Measurements from ENCODE around the gene SLC37A4. TPM values are rescaled to one million over a fixed set of nuclear protein-coding genes. Genes with fewer than 3 reads are reported as not detected.

SLC37A4 gene
- total and polyA plus RNA-seq, 2 of the 8 experiments (the other 6 are each of a cell fraction or from before 2014, with no cell fraction given), result 35.1 to 91.9 TPM

DNA sequence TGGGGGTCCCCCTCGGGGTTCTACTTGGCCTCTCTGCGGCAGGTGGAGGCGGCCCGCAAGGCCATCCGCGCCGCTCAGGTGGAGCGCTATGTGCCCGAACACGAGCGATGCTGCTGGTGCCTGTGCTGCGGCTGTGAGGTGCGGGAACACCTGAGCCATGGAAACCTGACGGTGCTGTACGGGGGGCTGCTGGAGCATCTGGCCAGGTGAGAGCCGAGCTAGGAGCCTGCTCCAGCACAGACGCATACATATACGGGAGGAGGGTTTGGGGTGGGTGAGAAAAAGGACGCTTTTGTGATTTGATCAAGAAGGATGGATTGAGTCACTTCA, 32.3 kb downstream of the SLC37A4 start (continued):
- TF ChIP-seq, protein P1, sequence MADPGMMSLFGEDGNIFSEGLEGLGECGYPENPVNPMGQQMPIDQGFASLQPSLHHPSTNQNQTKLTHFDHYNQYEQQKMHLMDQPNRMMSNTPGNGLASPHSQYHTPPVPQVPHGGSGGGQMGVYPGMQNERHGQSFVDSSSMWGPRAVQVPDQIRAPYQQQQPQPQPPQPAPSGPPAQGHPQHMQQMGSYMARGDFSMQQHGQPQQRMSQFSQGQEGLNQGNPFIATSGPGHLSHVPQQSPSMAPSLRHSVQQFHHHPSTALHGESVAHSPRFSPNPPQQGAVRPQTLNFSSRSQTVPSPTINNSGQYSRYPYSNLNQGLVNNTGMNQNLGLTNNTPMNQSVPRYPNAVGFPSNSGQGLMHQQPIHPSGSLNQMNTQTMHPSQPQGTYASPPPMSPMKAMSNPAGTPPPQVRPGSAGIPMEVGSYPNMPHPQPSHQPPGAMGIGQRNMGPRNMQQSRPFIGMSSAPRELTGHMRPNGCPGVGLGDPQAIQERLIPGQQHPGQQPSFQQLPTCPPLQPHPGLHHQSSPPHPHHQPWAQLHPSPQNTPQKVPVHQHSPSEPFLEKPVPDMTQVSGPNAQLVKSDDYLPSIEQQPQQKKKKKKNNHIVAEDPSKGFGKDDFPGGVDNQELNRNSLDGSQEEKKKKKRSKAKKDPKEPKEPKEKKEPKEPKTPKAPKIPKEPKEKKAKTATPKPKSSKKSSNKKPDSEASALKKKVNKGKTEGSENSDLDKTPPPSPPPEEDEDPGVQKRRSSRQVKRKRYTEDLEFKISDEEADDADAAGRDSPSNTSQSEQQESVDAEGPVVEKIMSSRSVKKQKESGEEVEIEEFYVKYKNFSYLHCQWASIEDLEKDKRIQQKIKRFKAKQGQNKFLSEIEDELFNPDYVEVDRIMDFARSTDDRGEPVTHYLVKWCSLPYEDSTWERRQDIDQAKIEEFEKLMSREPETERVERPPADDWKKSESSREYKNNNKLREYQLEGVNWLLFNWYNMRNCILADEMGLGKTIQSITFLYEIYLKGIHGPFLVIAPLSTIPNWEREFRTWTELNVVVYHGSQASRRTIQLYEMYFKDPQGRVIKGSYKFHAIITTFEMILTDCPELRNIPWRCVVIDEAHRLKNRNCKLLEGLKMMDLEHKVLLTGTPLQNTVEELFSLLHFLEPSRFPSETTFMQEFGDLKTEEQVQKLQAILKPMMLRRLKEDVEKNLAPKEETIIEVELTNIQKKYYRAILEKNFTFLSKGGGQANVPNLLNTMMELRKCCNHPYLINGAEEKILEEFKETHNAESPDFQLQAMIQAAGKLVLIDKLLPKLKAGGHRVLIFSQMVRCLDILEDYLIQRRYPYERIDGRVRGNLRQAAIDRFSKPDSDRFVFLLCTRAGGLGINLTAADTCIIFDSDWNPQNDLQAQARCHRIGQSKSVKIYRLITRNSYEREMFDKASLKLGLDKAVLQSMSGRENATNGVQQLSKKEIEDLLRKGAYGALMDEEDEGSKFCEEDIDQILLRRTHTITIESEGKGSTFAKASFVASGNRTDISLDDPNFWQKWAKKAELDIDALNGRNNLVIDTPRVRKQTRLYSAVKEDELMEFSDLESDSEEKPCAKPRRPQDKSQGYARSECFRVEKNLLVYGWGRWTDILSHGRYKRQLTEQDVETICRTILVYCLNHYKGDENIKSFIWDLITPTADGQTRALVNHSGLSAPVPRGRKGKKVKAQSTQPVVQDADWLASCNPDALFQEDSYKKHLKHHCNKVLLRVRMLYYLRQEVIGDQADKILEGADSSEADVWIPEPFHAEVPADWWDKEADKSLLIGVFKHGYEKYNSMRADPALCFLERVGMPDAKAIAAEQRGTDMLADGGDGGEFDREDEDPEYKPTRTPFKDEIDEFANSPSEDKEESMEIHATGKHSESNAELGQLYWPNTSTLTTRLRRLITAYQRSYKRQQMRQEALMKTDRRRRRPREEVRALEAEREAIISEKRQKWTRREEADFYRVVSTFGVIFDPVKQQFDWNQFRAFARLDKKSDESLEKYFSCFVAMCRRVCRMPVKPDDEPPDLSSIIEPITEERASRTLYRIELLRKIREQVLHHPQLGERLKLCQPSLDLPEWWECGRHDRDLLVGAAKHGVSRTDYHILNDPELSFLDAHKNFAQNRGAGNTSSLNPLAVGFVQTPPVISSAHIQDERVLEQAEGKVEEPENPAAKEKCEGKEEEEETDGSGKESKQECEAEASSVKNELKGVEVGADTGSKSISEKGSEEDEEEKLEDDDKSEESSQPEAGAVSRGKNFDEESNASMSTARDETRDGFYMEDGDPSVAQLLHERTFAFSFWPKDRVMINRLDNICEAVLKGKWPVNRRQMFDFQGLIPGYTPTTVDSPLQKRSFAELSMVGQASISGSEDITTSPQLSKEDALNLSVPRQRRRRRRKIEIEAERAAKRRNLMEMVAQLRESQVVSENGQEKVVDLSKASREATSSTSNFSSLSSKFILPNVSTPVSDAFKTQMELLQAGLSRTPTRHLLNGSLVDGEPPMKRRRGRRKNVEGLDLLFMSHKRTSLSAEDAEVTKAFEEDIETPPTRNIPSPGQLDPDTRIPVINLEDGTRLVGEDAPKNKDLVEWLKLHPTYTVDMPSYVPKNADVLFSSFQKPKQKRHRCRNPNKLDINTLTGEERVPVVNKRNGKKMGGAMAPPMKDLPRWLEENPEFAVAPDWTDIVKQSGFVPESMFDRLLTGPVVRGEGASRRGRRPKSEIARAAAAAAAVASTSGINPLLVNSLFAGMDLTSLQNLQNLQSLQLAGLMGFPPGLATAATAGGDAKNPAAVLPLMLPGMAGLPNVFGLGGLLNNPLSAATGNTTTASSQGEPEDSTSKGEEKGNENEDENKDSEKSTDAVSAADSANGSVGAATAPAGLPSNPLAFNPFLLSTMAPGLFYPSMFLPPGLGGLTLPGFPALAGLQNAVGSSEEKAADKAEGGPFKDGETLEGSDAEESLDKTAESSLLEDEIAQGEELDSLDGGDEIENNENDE (IDR thresholded peaks at IDR 0.05; ENCODE audit: insufficient replicate concordance, low read length), result no peak
- peak; percentile 47 for TF ChIP-seq ASH2L (IDR thresholded peaks at IDR 0.05; ENCODE audit: low read length)
- TF ChIP-seq KDM5A (IDR thresholded peaks at IDR 0.05; ENCODE audit: low read length), result 0 out of 2 replicates have a peak, but pooled peaks have one; percentile 20
- no peak for TF ChIP-seq BCL11A (IDR thresholded peaks at IDR 0.05; ENCODE audit: low read depth in 2 of 2, low read length in 2 of 2)
- no peak for TF ChIP-seq HDAC6 (IDR thresholded peaks at IDR 0.05; ENCODE audit: low read depth, low read length)
- TF ChIP-seq SIN3A (conservative IDR thresholded peaks at IDR 0.05 in 1 of 2, IDR thresholded peaks at IDR 0.05 in 1 of 2; ENCODE audit: low read depth in 1 of 2, low read length in 2 of 2), result 0 out of 4 replicates have a peak, but pooled peaks of 1 of the 2 experiments have one; percentile 45
- TF ChIP-seq SRF (IDR thresholded peaks at IDR 0.05; ENCODE audit: low read depth, low read length), result no peak
